Naive thymus-derived CD4-positive, alpha-beta T cell (primary cell): Measurements from ENCODE around the gene LRMDA. TPM values are rescaled to one million over a fixed set of nuclear protein-coding genes. Genes with fewer than 3 reads are reported as not detected.

Experiments used
- ATAC-seq: fragments of 150-1000 bp; cut with Tn5 transposase; 2 replicates; pipeline ENCODE4 v1.10.0; 2021; ENCODE audit warnings: mild to moderate bottlenecking, moderate library complexity
- CTCF ChIA-PET: fragments of 350-600 bp; sonication (Branson Sonifier 250); formaldehyde crosslinking; loops from one replicate; lab custom pipeline; 2021; ENCODE audit warnings: antibody characterized with exemption; lab: Charles Lee
- POLR2A ChIA-PET: fragments of 350-600 bp; sonication (Branson Sonifier 250); formaldehyde crosslinking; loops from one replicate; lab custom pipeline; 2021; ENCODE audit warnings: antibody characterized with exemption, inconsistent platforms; lab: Charles Lee
- DNase-seq, 9 donors: peaks; one replicate each; pipeline versions ENCODE4 v3.0.0 to v3.0.0-alpha.2; 2020 to 2022; ENCODE audit warnings: mixed read lengths in 1 of 9
- H3K27ac ChIP-seq: one replicate; pipeline ENCODE4 v1.7.0; 2013; ENCODE audit warnings: mild to moderate bottlenecking, low read depth, low read length, moderate library complexity
- H3K27me3 ChIP-seq, 2 donors: one replicate each; pipeline ENCODE4 v1.7.0; 2013; ENCODE audit warnings: low read length in 2 of 2, mild to moderate bottlenecking in 2 of 2, moderate library complexity in 2 of 2; ENCODE audit not compliant: control insufficient read depth in 2 of 2, insufficient read depth in 2 of 2
- H3K36me3 ChIP-seq, 3 experiments: 1 replicate in 2 of 3; 2 replicates in 1 of 3; pipeline ENCODE4 v1.7.0; 2013; ENCODE audit warnings: low read length in 3 of 3, mild to moderate bottlenecking in 3 of 3, moderate library complexity in 1 of 3; ENCODE audit not compliant: insufficient read depth in 3 of 3, control insufficient read depth in 2 of 3
- H3K4me1 ChIP-seq, 2 donors: one replicate each; pipeline ENCODE4 v1.7.0; 2013; ENCODE audit warnings: low read length in 2 of 2, mild to moderate bottlenecking in 2 of 2, moderate library complexity in 1 of 2; ENCODE audit not compliant: control insufficient read depth in 2 of 2, insufficient read depth in 2 of 2
- H3K4me3 ChIP-seq: 2 replicates; pipeline ENCODE4 v1.7.0; 2013; ENCODE audit warnings: mild to moderate bottlenecking, low read length
- H3K9me3 ChIP-seq, 3 experiments: 1 replicate in 2 of 3; 2 replicates in 1 of 3; pipeline ENCODE4 v1.7.0; 2013; ENCODE audit warnings: low read length in 3 of 3; ENCODE audit not compliant: control insufficient read depth in 2 of 3
- H3K27ac Mint-ChIP-seq, 9 donors: one replicate each; pipeline ENCODE4 v1.8.0; 2020 to 2022; ENCODE audit warnings: mixed read lengths in 9 of 9, mild to moderate bottlenecking in 8 of 9, moderate library complexity in 5 of 9, inconsistent platforms in 2 of 9
- H3K27me3 Mint-ChIP-seq, 5 donors: one replicate each; pipeline ENCODE4 v1.8.0; 2021 to 2022; ENCODE audit warnings: mixed read lengths in 5 of 5, mild to moderate bottlenecking in 1 of 5
- H3K36me3 Mint-ChIP-seq, 5 donors: one replicate each; pipeline ENCODE4 v1.8.0; 2020 to 2022; ENCODE audit warnings: mixed read lengths in 5 of 5, mild to moderate bottlenecking in 3 of 5, inconsistent platforms in 1 of 5
- H3K4me1 Mint-ChIP-seq, 7 donors: one replicate each; pipeline ENCODE4 v1.8.0; 2020 to 2022; ENCODE audit warnings: mixed read lengths in 7 of 7, mild to moderate bottlenecking in 3 of 7, inconsistent platforms in 1 of 7
- H3K4me3 Mint-ChIP-seq, 10 donors: one replicate each; pipeline ENCODE4 v1.8.0; 2020 to 2022; ENCODE audit warnings: mild to moderate bottlenecking in 10 of 10, mixed read lengths in 10 of 10, moderate library complexity in 6 of 10, inconsistent platforms in 2 of 10
- H3K9me3 Mint-ChIP-seq, 11 donors: one replicate each; pipeline ENCODE4 v1.8.0; 2020 to 2022; ENCODE audit warnings: mixed read lengths in 11 of 11, mild to moderate bottlenecking in 4 of 11, inconsistent platforms in 1 of 11, moderate library complexity in 1 of 11
- intact Hi-C, 2 donors: fragments of 100-400 bp; cut with micrococcal nuclease; formaldehyde crosslinking; loops; one replicate each; pipeline ENCODE4 v1.15.1; 2023
- polyA plus RNA-seq, 2 donors: library from polyadenylated mRNA; unstranded; fragments of 300-500 nt; fragmentation: Illumina TruSeq; gene quantifications; one replicate each; pipeline ENCODE4 v1.2.3, GENCODE V29; 2021
- total RNA-seq, 6 experiments: library from RNA in 5 of 6; stranded (reverse) in 5 of 6; gene quantifications; 1 replicate in 5 of 6; 2 replicates in 1 of 6; pipeline ENCODE4 v1.2.3 and lab custom pipeline; 2021 to 2026

LRMDA gene
- total and polyA plus RNA-seq, 7 experiments from 2014 or later: 0.57 to 14.9 (median 3.0) TPM; not detected in 4

DNA sequence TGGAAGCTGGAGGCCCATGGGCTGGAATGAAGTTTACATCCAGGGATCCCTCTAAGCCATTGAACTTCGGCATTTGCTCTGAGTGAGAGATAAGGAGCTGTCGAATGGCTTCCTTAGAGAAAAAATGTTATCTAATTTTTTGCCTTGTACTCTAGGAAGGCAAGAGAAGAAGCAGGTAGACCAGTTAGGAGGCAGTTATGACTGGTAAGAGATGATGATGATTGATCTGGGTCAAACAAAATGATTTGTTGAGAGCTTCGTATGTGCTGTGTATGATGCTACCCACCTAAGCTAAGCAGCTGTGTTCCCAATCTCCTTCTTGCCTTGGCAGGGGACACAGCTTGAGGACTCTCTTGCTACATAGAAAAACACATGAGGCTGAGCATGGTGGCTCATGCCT is 370.2 kb downstream of the LRMDA start:
- ATAC-seq: no peak
- Mint-ChIP-seq H3K27me3 (peaks cover 4 to 30% (median 20%) of the 10 kb centered on the region in 5 donors), H3K27ac (no peak overlapping the region), H3K4me3 (no peak overlapping the region), H3K9me3 (peaks cover 0 to 24% (median 4%) of the 10 kb centered on the region in 11 donors), H3K4me1 (no peaks in the 10 kb centered on the region), H3K36me3 (no peaks in the 10 kb centered on the region)
- H3K4me3 ChIP-seq: no peak overlapping the region
- no peaks in the 10 kb centered on the region for H3K36me3 ChIP-seq
- intact Hi-C loops: no loop called here
- DNase-seq: no peak
- no peaks in the 10 kb centered on the region for H3K27me3 ChIP-seq
- H3K27ac ChIP-seq: no peak overlapping the region
- H3K4me1 ChIP-seq: no peaks in the 10 kb centered on the region
- POLR2A ChIA-PET: no interaction called here
- H3K9me3 ChIP-seq: no peaks in the 10 kb centered on the region
- CTCF ChIA-PET: no interaction called here

DNA sequence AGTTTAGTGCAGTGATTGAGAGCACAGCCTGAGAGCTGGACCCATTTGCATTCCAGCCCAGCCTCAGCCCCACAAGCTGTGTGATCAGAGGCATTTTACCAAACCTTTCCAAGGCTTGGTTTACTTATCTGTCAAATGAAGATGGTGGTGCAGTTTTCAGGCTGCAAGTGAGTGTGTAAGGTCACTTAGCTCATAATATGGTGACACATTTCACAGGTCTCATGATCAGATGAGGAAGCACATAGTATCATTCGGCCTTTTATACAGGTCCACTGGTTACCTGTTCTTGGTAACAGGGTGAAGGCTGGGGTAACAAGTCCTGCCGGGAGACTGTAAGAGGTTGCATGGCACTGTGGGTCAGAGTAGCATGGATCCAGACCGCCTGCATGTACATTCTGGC is 371.7 kb downstream of the LRMDA start:
- no peak overlapping the region for H3K27ac ChIP-seq
- no peaks in the 10 kb centered on the region for H3K4me1 ChIP-seq
- no peak overlapping the region for H3K27ac Mint-ChIP-seq
- POLR2A ChIA-PET: no interaction called here
- no peaks in the 10 kb centered on the region for H3K4me1 Mint-ChIP-seq
- no peak for ATAC-seq
- no peak overlapping the region for H3K4me3 ChIP-seq
- CTCF ChIA-PET: no interaction called here
- H3K36me3 ChIP-seq: no peaks in the 10 kb centered on the region
- peaks cover 2 to 40% (median 24%) of the 10 kb centered on the region in 5 donors for H3K27me3 Mint-ChIP-seq
- intact Hi-C loops: no loop called here
- H3K9me3 Mint-ChIP-seq: peaks cover 0 to 15% (median 0%) of the 10 kb centered on the region in 11 donors
- no peak for DNase-seq
- no peak overlapping the region for H3K4me3 Mint-ChIP-seq
- H3K27me3 ChIP-seq: no peaks in the 10 kb centered on the region
- H3K36me3 Mint-ChIP-seq: no peaks in the 10 kb centered on the region
- H3K9me3 ChIP-seq: no peaks in the 10 kb centered on the region

DNA sequence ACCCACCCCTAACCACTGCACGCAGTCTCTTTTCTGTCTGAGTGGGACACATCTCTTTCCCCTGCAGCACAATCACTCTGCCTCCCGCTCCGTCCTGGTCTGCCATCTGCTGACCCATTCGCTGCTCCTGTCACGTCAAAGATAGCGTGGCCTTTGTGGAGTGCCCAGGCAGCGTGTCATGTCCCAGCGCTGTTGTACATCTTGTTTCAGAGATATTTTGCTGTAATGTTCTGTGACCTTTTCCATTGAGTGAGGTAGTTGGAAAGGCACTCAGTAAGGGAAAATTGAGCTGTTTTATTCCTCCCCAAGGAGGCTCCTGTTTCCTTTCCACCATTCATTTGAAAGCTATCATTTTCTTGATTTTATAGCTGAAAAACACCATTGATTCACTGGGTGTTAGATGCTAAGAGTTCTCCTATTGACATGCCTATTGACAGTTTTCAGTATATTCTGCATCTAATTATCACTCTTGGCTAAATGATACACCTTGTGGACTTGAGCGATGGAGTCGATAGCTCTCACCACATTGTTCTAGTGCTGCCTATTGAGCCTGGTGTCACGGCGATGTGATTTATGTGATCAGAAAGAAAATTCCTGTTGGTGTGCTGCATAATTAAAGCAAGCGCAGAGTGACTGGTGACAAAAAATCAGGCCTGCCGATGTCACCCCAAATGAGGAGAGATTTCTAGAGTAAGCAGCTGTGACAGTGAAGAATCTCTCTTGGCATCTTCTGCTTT is 372.6 kb downstream of the LRMDA start:
- H3K4me3 Mint-ChIP-seq: no peak overlapping the region
- no peaks in the 10 kb centered on the region for H3K27me3 ChIP-seq
- no peak for ATAC-seq
- peaks cover 2 to 40% (median 24%) of the 10 kb centered on the region in 5 donors for H3K27me3 Mint-ChIP-seq
- no peaks in the 10 kb centered on the region for H3K9me3 ChIP-seq
- POLR2A ChIA-PET: no interaction called here
- H3K4me1 ChIP-seq: no peaks in the 10 kb centered on the region
- H3K36me3 ChIP-seq: no peaks in the 10 kb centered on the region
- H3K27ac ChIP-seq: no peak overlapping the region
- H3K27ac Mint-ChIP-seq: no peak overlapping the region
- no peak overlapping the region for H3K4me3 ChIP-seq
- peaks cover 0 to 11% (median 0%) of the 10 kb centered on the region in 11 donors for H3K9me3 Mint-ChIP-seq
- intact Hi-C loops: no loop called here
- DNase-seq: no peak
- CTCF ChIA-PET: no interaction called here
- H3K36me3 Mint-ChIP-seq: no peaks in the 10 kb centered on the region
- no peaks in the 10 kb centered on the region for H3K4me1 Mint-ChIP-seq

DNA sequence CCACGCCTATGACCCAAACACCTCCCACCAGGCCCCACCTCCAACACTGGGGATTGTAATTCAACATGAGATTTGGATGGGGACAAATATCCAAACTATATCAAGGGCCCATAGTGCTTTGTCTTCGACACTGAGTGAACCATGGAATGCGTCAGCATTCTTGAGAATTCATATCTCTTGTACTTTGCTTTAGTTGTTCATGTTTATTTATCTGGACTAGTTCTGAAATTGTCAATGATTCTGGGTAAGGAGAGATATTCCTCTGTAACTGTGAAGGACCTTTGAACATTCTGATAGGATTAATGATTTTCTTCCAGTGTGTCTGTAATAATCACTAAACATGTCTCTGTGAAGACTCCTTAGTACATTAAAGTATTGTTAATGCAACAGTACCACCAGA is 374.8 kb downstream of the LRMDA start:
- no peak overlapping the region for H3K4me3 ChIP-seq
- H3K27ac Mint-ChIP-seq: no peak overlapping the region
- no peak for DNase-seq
- peaks cover 2 to 33% (median 25%) of the 10 kb centered on the region in 5 donors for H3K27me3 Mint-ChIP-seq
- intact Hi-C loops: no loop called here
- no peaks in the 10 kb centered on the region for H3K4me1 Mint-ChIP-seq
- H3K36me3 ChIP-seq: no peaks in the 10 kb centered on the region
- H3K36me3 Mint-ChIP-seq: no peaks in the 10 kb centered on the region
- CTCF ChIA-PET: no interaction called here
- H3K9me3 ChIP-seq: no peaks in the 10 kb centered on the region
- no peaks in the 10 kb centered on the region for H3K27me3 ChIP-seq
- no peak for ATAC-seq
- H3K4me1 ChIP-seq: no peaks in the 10 kb centered on the region
- H3K9me3 Mint-ChIP-seq: peaks cover 0 to 3% (median 0%) of the 10 kb centered on the region in 11 donors
- H3K27ac ChIP-seq: no peak overlapping the region
- POLR2A ChIA-PET: no interaction called here
- no peak overlapping the region for H3K4me3 Mint-ChIP-seq

DNA sequence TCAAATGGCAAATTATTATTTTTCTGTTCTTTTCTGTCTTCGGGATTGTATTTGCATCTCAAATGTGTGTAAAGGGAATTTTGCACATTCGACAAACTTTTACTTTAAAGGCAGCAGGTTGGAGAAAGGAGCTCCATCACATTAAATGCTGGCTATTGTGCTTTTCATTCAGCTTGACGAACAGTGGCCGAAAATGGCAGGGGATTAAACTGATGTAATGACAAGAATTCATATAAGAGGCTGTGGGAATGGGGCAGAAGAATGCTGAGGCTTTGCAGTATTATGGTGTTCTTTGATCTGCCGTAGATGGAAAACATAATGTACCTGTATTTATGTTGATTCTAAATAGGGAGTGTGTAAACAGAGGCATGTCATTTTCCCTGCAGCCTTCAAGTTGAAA is 376.0 kb downstream of the LRMDA start:
- no peaks in the 10 kb centered on the region for H3K4me1 ChIP-seq
- CTCF ChIA-PET: no interaction called here
- POLR2A ChIA-PET: no interaction called here
- H3K27me3 ChIP-seq: no peaks in the 10 kb centered on the region
- Mint-ChIP-seq H3K4me3 (no peak overlapping the region), H3K9me3 (peaks cover 0 to 2% (median 0%) of the 10 kb centered on the region in 11 donors), H3K27me3 (peaks cover 0 to 28% (median 25%) of the 10 kb centered on the region in 5 donors), H3K4me1 (no peaks in the 10 kb centered on the region), H3K27ac (no peak overlapping the region), H3K36me3 (no peaks in the 10 kb centered on the region)
- no peak overlapping the region for H3K4me3 ChIP-seq
- ATAC-seq: no peak
- DNase-seq: no peak
- H3K36me3 ChIP-seq: no peaks in the 10 kb centered on the region
- H3K9me3 ChIP-seq: no peaks in the 10 kb centered on the region
- H3K27ac ChIP-seq: no peak overlapping the region
- intact Hi-C loops: no loop called here

DNA sequence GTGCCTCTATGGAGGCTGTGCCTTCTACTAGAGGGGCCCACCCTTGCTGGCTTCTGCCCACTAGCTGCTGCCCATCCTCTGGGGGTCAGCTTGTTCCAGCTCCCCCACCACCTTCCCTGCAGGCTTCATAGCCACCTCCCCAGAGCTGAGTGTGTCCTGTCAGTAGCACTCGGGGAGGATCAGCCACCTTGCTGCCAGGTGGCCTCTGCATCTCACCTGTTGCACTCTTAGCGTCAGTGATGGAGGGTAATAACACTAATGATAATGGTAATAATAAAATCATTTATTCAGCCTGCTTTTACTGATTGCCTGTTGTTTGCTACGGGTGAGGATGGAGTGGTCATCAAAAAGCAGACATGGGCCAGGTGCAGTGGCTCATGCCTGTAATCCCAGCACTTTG is 377.6 kb downstream of the LRMDA start:
- H3K27ac ChIP-seq: no peak overlapping the region
- CTCF ChIA-PET: no interaction called here
- no peaks in the 10 kb centered on the region for H3K9me3 ChIP-seq
- Mint-ChIP-seq H3K9me3 (peaks cover 0 to 2% (median 0%) of the 10 kb centered on the region in 11 donors), H3K4me1 (no peaks in the 10 kb centered on the region), H3K27ac (no peak overlapping the region), H3K4me3 (no peak overlapping the region), H3K36me3 (no peaks in the 10 kb centered on the region), H3K27me3 (peaks cover under 1 to 29% (median 23%) of the 10 kb centered on the region in 5 donors)
- DNase-seq (no peak), ATAC-seq (no peak)
- no peak overlapping the region for H3K4me3 ChIP-seq
- H3K36me3 ChIP-seq: no peaks in the 10 kb centered on the region
- POLR2A ChIA-PET: no interaction called here
- no peaks in the 10 kb centered on the region for H3K4me1 ChIP-seq
- intact Hi-C loops: no loop called here
- H3K27me3 ChIP-seq: no peaks in the 10 kb centered on the region

DNA sequence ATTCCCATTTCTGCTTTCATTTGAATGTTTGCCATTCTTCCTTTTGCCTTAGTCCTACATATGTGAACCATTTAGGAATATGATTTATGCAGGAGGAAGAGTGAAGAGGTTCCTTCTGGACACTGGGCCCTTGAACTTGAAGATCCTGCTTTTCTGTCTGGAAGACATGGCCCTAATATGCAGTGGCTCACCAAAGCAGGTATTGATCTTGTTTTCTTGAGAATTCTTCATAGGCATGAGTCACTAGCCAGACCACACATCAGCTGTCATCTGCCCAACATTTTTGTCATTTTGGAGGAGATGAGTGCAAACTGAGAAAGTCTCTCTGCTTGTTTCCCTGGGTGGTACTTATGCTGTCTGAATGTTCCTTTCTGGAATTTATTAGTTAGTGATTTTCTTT is 382.6 kb downstream of the LRMDA start:
- Mint-ChIP-seq H3K36me3 (no peaks in the 10 kb centered on the region), H3K9me3 (peaks cover 0 to 1% (median 0%) of the 10 kb centered on the region in 11 donors), H3K27ac (no peak overlapping the region), H3K4me1 (no peaks in the 10 kb centered on the region), H3K27me3 (peaks cover 2 to 43% (median 29%) of the 10 kb centered on the region in 5 donors), H3K4me3 (no peak overlapping the region)
- DNase-seq: no peak
- Histone ChIP-seq H3K4me3 (no peak overlapping the region), H3K36me3 (no peaks in the 10 kb centered on the region), H3K9me3 (no peaks in the 10 kb centered on the region), H3K27ac (no peak overlapping the region), H3K4me1 (no peaks in the 10 kb centered on the region), H3K27me3 (no peaks in the 10 kb centered on the region)
- POLR2A ChIA-PET: no interaction called here
- intact Hi-C loops: no loop called here
- CTCF ChIA-PET: no interaction called here
- ATAC-seq: no peak
